HG03378 (cell line): ENCODE measurements around the gene ALK.

Experiments
- ATAC-seq: cut with Tn5 transposase; IDR thresholded peaks from one replicate; pipeline ENCODE4 v1.9.1; 2021; ENCODE audit warnings: mild to moderate bottlenecking, moderate library complexity; ENCODE audit not compliant: unreplicated experiment

The ALK gene

GRCh38 chr2:29426354-29426753 is 495.0 kb downstream of the ALK start:
- no peak for ATAC-seq

DNA sequence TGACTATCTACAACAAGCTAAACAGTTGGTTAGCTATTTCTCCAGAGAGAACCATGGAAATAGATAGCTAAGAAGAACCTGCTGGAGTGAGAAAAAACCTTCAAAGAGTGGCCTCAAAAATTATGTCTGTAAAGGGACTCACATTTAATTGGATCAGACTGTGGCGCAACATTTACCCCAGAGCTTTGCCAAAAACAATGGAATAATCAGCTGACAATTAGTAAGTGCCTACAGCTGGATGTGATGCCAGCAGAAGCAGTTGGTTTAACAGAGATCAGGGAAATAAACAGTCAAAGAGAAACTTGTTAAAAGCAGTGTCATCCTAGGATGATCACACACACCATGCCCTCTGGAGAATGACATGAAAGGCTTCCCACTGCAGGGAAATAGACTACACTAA is 495.5 kb downstream of the ALK start:
- ATAC-seq, result no peak

DNA sequence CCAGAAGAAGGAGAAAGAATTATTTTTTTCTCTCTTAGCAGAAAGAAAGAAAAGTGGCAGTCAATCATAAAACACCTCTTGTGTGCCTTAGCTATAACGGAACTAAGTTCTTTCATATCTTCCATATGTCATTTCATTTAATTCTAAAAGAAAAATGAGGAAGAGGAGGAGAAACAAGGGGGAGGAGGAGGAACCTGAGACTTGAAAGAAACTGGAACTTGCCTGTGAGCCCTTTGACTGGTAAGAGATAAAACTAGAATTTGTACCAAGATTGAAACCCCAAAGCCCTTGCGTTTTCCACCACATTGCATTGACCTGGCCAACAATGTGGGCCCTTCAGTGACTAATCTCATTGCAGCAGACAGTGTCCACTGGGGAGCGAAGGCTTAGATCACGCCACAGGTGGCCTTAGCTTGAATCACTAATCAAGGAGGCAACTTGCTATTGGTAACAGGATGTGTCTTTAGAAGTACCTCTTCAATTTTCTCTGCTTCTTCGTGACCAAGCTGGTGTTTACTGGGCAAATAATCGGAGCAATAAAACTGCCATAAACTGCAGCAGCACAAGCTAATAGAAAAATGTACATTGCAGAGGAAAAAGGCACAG is 498.2 kb downstream of the ALK start:
- ATAC-seq, result no peak

DNA sequence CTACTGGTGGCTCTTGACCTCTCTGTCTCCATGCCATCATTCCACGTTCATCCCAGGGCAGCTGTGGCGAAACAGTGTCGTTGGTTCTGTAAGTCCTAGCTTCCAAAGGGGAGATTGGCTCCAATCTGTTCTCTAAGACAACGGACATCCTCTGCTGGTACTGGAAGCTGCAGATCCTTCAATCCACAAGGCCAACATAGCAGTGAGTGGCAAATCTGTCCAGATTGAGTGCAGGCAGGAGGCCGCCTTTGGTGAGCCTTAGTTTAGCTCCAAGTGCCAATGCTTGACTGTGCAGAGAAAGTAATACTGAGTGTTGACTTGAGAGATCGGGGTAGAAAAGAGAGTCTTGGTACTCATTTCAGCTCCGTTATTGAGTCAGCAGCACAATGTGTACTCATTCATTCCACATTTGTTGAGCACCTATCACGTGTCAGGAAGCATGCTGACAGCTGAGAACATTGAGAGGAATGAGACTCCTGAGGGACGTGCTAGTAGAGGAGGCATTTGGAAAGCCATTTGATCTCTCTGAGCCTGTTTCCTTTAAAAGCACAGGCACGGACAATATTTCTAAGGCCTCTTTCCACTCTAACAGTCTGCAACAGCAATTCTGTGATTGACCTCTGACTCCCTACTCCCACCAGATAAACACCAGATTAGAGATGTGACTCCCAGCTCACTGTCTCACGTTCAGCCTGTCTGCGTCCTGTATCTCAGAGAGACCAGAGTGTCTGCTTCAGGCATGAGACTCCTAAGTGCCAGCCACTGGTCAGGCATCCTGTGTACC is 500.2 kb downstream of the ALK start:
- no peak for ATAC-seq

DNA sequence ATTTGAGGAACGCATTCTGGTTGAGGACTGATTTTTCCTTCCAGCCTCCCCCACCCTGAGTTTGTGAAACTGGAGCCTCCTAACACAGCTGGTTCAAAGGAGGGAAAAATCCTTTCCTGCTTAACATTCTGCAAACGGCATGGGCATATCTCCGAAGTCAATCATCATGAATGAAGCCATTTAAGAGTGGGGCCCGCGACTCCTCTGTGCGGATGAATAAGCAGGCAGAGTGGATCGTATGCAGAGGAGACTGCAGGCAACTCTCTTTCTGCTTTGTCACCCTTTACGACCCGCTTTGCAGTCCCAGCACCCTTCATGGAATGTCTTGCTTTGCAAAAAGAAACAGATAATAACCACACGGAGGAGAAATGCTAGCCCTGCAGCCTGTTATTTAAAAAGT is 500.9 kb downstream of the ALK start:
- no peak for ATAC-seq

GRCh38 chr2:29417630-29418029 is 503.8 kb downstream of the ALK start:
- ATAC-seq, result no peak

GRCh38 chr2:29412197-29412925 is 509.0 kb downstream of the ALK start:
- ATAC-seq, result no peak

DNA sequence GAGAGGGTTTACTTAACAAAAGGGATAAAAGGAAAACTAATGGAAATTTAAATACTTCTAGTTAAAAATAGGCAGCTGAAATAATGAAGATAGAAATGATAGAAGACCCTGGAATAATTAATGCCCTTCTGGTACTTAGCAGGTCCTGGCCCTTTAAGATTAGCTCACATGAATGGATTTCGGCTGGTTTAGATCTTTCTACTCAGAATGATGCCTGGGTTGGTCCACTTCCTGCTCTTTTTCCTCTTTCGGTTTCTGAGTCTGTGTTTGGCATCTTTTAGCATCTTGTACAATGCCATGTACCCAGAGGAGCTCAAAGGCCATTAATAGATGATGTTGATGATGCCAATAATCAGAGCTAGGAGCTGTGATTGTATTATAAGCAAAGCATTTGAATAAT is 515.7 kb downstream of the ALK start:
- ATAC-seq, result no peak

DNA sequence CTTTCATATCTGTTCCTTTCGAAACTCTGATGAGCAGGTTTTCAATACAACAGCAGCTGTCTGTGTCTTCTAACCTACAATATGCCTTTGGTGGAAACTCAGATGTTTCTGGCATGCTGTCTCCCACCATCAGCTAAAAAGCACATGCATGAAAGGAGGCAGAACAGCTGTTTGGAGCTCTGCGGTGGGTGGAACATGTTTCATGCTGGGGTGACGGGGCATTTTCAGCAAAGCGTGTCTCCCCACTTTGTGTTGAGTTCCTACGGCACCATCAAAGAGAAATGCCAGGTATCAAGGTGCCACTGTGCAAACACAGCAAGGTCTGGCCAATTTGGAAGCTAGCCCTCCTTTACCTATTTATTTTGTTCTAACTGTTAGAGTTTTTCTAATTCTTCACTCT is 516.1 kb downstream of the ALK start:
- ATAC-seq, result no peak

DNA sequence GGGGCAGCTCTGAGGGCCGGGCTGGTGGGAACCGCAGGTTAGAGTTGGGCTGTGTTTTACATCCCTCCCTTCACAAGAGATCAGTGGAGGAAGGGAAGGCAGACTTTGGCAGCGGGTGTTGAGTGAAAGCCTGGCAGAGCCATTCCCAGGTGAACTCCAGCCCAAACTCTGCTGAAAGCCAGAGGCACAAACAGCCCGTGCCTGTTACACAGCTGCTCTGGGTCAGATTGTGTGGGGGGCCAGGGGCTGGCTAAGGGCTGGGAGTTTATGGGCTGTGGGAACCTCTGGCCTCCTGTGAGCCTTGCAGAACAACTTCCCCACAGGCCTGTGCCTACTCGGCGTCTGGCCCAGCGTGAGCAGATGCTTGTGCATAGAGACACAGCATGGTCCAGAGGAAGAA is 519.4 kb downstream of the ALK start:
- no peak for ATAC-seq

- ATAC-seq, result no peak
Observed at GRCh38 chr2:29400930-29401653, 520.3 kb downstream of the ALK start.

DNA sequence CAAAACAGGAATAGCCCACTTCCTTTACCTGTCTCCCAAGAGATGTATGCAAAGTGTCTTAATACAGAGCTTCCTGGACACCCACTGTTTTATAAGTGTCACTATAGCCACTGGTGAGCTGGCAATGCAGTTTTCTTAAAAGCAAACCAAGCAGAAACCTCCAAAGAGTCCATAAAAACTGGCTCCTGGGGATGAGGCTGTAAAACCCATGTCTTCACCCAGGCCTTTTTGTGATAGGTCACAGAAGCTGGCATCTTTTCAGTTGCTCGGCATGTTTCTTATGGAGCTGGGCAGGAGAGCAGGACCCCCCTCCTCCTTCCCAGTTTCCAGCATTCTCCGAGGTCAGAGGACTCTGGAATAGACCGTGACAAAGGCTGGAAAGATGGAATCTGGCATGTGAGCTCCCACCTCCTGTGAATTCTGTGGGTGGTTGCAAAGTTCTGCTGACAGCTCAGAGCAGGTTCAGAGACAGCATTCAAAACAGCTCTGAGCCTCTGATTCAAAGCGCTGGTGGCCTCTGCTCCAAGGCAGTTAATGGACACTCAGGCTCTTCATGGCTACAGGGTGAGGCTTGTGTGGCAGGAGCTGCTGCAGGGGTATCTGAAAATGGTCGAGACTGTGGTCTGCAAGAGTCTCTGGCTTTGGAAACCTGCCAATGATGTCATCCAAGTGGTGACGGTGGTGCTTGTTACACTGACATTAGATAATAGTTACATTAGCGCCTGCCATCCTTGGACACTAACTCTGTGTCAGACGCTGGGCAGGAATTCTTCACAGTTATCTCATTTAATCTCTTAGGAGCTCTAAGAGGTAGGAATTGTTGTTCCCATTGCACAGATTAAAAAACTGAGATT is 522.8 kb downstream of the ALK start:
- ATAC-seq, result no peak

DNA sequence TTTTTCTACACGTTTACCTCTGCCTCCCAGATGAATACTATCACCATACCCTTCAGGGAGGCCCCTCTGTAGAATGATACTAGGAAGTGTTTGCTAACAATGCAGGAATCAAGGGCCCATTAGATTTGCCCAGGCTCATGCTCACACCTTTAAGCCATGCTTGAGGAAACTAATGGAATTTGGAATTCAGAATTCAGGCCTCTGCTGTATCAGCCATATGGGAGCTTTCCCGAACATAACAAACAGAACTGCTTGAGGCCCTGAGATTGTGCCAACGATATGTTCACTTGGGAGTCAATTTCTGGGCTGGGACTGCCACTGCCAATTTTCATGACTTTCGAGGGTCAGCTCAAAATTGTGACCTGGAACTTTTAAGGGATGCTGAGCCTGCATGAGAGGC is 523.7 kb downstream of the ALK start:
- no peak for ATAC-seq

DNA sequence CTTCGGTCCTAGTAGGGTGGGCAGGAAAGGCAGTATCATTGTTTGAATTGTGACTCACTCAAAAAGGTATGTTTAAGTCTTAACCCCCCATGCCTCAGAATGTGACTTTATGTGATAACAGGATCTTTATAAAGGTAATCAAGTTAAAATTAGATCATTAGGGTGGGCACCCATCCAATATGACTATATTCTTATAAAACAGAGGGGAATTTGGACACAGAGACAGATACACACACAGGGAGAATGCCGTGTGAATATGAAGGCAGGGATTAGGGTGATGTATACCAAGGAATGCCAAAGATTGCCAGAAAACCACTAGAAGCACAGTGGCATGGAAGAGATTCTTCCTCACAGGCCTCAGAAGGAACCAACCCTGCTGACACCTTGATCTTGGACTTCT is 524.3 kb downstream of the ALK start:
- no peak for ATAC-seq

DNA sequence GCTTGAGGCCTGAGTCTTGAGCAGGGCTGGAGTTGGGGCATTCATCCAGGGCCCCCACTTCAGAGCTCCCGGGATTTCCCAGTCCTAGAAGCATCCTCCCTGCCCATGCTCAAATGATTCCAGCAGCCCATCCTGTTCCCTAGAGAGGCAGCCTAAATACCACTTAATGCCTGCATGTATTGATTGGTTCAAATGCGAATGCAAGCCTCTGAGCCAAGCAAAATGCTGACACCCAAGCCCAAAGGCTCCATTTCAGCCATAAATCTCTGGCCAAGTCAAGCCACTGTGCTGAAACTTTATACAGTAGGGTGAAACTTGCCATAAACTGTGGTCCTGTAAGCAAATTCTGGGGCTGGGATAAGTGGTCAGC is 526.4 kb downstream of the ALK start:
- ATAC-seq, result no peak

DNA sequence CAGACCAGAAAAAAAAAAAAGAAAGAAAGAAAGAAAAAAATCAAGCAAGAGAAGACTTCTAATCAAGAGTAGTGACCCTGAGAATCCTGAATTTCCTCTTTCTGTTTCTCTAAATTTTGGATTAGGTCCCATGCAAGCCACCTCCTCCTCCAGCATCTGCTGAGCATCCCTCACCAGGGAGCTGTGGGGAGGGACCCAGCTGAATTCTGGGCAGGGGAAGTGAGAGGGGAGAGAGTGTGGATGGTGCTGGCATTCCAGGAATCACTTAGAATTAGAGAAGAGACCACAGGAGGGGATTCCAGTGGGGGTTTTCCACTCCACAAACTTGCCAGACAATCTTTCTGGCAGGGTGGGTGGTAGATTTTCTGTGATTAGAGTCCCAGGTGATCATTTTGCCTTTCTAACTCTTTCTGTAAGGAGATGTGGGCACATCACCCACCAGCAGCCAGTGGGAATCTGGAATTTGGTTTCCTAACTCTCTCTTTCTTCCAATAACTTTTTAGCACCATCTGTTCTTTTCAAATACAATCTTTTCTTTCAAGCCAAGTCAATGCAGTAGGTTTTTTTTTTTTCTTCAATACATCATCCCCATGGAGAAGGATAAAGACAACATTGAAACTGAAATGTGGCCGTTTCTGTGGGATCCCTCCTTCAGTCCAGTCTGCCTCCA is 526.9 kb downstream of the ALK start:
- no peak for ATAC-seq

GRCh38 chr2:29393676-29394075 is 527.7 kb downstream of the ALK start:
- no peak for ATAC-seq

DNA sequence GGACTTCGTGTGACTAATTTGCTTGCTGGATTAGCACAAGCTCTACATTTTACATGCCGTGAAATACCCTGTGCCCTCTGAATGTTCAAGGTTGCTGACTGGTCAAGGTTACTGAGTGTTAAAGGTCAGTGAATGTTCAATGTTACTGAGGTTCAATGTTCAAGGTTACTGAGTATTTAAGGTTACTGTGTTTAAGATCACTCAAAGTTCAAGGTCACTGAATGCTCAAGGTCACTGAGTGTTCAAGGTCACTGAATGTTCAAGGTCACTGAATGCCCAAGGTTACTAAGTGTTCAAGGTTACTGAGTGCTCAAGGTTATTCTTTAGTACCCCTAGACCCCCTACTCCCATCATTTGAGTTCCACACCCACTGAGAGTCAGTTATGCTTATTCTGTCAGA is 528.6 kb downstream of the ALK start:
- ATAC-seq, result no peak

GRCh38 chr2:29390136-29390535 is 531.2 kb downstream of the ALK start:
- ATAC-seq, result no peak

DNA sequence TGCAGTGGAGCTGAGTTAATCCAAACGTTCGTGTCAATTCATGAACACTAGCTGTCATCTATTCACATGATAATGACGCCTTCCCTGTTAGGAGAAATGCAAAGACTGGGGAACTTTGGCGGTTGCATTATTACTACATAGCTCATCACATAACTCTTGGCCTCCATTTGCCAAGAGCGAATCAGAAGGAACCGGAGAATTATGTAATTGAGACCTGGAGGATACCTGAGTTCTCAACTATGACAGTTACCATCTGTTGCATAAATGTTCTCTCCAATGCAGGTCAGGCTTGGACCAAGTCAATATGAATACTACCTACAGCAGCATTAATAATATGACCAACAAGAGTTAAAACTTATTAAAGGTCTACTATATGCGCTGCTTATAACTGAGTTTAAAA is 531.7 kb downstream of the ALK start:
- no peak for ATAC-seq
